HG03457 (cell line): ENCODE results near the gene NR2C2.

Experiments used
- ATAC-seq: cut with Tn5 transposase; IDR thresholded peaks from one replicate; pipeline ENCODE4 v1.9.1; 2021; ENCODE audit warnings: moderate number of reproducible peaks; ENCODE audit not compliant: unreplicated experiment

The NR2C2 gene

DNA sequence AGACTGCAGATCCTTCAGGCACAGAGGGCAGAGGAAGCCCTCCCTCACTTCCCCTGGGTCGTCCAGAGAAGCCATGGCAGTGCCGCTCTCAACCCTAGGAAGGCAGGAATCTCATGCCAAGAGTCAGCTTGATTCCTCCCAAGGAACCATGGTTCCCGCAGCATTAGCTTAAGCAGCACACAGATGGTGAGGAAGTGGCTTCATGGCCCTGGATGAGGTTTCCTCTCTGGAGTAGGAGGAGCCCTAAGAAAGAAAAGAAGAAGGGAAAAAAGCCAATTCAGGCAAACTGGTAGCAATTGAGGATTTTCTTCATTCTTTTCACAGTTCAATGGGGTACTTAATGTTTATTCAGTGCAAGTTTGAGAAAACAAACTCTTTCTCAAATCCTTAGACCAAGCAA is 148.7 kb downstream of the NR2C2 start:
- ATAC-seq = no peak

DNA sequence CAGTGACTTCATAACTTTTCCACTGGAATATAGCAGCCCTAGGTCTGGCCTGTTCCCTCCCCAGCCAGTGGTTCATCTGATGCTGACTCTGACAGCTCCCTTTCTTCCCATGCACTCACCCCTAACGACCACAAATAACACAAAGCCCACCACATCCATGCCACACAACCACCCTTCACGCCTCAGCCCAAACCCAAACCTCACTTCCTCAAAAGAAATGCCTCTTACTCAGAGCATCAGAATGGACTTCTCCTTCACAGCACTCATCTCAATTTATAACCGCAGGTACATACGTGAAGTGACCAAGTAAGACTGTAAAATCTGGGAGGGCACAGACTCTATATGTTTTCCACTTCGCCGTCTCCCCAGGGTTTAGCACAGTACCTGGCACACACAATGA is 150.5 kb downstream of the NR2C2 start:
- no peak for ATAC-seq
